ENCODE measurements around the gene COL1A2. TPM values are rescaled to one million over a fixed set of nuclear protein-coding genes. Genes with fewer than 3 reads are reported as not detected.

The COL1A2 gene
- total and polyA plus RNA-seq, 2 of the 4 experiments (the other 2 are of a cell fraction) = 1,211 to 4,454 TPM

GRCh38 chr7:94431176-94431575 lies 36.5 kb downstream of the COL1A2 start:
- Histone ChIP-seq H3K27ac (ENCODE audit: insufficient read depth, low read length) (peak overlapping the region; percentile 69; the same call in 1 of the 2 replicates), H3K79me1 (ENCODE audit: low read depth in 1 of 2, low read length in 2 of 2) (peaks cover 4 to 16% of the 10 kb centered on the region in 2 experiments; a peak in 3 of 4 replicates), H3K36me3 (ENCODE audit: control insufficient read depth, insufficient read depth, low read length) (peaks cover 41% of the 10 kb centered on the region), H3K18ac (ENCODE audit: low read depth, low read length) (no peak overlapping the region), H2AFZ (replicated peaks; ENCODE audit: low read length, poor library complexity) (no peak overlapping the region), H3K23ac (ENCODE audit: low read depth, low read length) (no peak overlapping the region), H2BK5ac (ENCODE audit: low read depth, low read length, poor library complexity, severe bottlenecking) (peak overlapping the region; percentile 14), H2AK5ac (ENCODE audit: low read depth, low read length) (no peak overlapping the region), H3K4me1 (ENCODE audit: control insufficient read depth, insufficient read depth, low read length) (peaks cover 2% of the 10 kb centered on the region; the same call in 1 of the 2 replicates), H3K9me1 (ENCODE audit: insufficient read depth, low read length) (0 out of 2 replicates have a peak, but pooled peaks cover 2% of the 10 kb centered on the region), H4K8ac (ENCODE audit: low read depth in 2 of 2, low read length in 2 of 2) (no peak overlapping the region), H4K91ac (ENCODE audit: insufficient read depth, low read depth, low read length) (no peak overlapping the region), H3K14ac (replicated peaks; ENCODE audit: low read depth, low read length) (no peak overlapping the region), H4K20me1 (ENCODE audit: insufficient read depth, low read length) (peaks cover 58% of the 10 kb centered on the region; the same call in 1 of the 2 replicates), H4K5ac (ENCODE audit: low read depth, low read length) (no peak overlapping the region), H2BK120ac (ENCODE audit: low read depth, low read length) (no peak overlapping the region), H3K56ac (ENCODE audit: extremely low read depth, insufficient read depth, low read length) (no peak overlapping the region), H2BK15ac (ENCODE audit: low read depth, low read length) (no peak overlapping the region), H3K4me2 (ENCODE audit: low read depth, low read length) (no peak overlapping the region), H3K4me3 (ENCODE audit: insufficient read depth, low read depth, low read length) (no peak overlapping the region), H3K4ac (ENCODE audit: low read depth, low read length) (no peak overlapping the region), H3K9me3 (ENCODE audit: control insufficient read depth, insufficient read depth, low read length) (no peaks in the 10 kb centered on the region), H3K9ac (ENCODE audit: low read depth, low read length) (no peak overlapping the region), H2BK20ac (ENCODE audit: low read depth, low read length) (no peak overlapping the region), H2AK9ac (replicated peaks; ENCODE audit: low read depth, low read length, poor library complexity) (no peak overlapping the region), H3K27me3 (ENCODE audit: control insufficient read depth, insufficient read depth, low read length) (no peaks in the 10 kb centered on the region)
- no peak for DNase-seq
- dilution Hi-C loops (cut with HindIII; ENCODE audit: low sequenced_read_pairs, unreplicated experiment) (no loop called here), intact Hi-C loops (cut with micrococcal nuclease) (loop anchor here (10.0 kb wide), 1 partner anchor 526 kb away; the partner anchor contains the start of gene GNGT1), in situ Hi-C loops (cut with MboI; ENCODE audit: low sequenced_read_pairs) (loop anchor here (5.0 to 25.0 kb wide), 2 partner anchors 134 to 519 kb away; partner anchors contain the start of genes GNG11 and GNGT1)
- ChIA-PET CTCF (interaction anchor here (1.4 to 4.2 kb wide), 3 partner anchors 136 to 142 kb away, joined by 3 to 14 read pairs (median 11); no protein-coding TSS in a partner anchor), POLR2A (ENCODE audit: unreplicated experiment) (interaction anchor here (1.0 kb wide), 1 partner anchor 56 kb away, joined by 5 read pairs; no protein-coding TSS in a partner anchor)
- TF ChIP-seq POLR2A (IDR thresholded peaks at IDR 0.05; ENCODE audit: low read depth, low read length) (peak; percentile 64), MXI1 (IDR thresholded peaks at IDR 0.05; ENCODE audit: borderline replicate concordance, low read depth, low read length) (no peak), ELK1 (IDR thresholded peaks at IDR 0.05; ENCODE audit: borderline replicate concordance, low read depth, low read length) (no peak), FOS (IDR thresholded peaks at IDR 0.05; ENCODE audit: low read depth, low read length) (no peak), CTCF (conservative IDR thresholded peaks at IDR 0.05; ENCODE audit: low read depth, low read length) (no peak), MAFK (IDR thresholded peaks at IDR 0.05; ENCODE audit: low read depth, low read length) (no peak; the same call in 1 of the 2 replicates)
- no peak for ATAC-seq (ENCODE audit: low read depth)
- no TSS peak for BruUV-seq (replicated peaks)
- no CpG with 5 or more reads among the region's 1 CpG for WGBS, 2 experiments (ENCODE audit: extremely low coverage in 2 of 2, insufficient read length in 1 of 2)
